Neural progenitor cell (in vitro differentiated cells): ENCODE measurements around the gene ZCRB1.

ENCODE experiments used
- EZH2 ChIP-seq: fragments of 200-600 bp; sonication (generic); IDR thresholded peaks from 2 replicates; pipeline ENCODE4 v1.6.1; 2017; ENCODE audit warnings: antibody characterized with exemption, mild to moderate bottlenecking, moderate library complexity
- TF ChIP-seq, protein P1 (sequence below): fragments of 200-600 bp; sonication (generic); IDR thresholded peaks from 2 replicates; pipeline ENCODE4 v1.5.1; 2017; ENCODE audit warnings: antibody characterized with exemption, mild to moderate bottlenecking

DNA sequence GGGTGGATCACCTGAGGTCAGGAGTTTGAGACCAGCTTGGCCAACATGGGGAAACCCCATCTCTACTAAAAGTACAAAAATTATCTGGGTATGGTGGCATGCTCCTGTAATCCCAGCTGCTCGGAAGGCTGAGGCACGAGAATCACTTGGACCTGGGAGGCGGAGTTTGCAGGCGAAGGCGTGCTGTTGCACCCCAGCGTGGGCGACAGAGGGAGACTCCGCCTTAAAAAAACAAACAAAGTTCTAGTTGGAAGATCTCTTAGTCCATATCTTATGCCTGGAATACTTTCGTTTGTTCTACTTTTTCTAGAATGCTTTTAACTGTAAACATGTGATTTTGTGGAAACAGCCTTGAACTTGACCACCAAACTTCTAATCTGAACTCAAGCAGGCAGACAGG lies 38.8 kb upstream of the ZCRB1 start:
- TF ChIP-seq, protein P1, sequence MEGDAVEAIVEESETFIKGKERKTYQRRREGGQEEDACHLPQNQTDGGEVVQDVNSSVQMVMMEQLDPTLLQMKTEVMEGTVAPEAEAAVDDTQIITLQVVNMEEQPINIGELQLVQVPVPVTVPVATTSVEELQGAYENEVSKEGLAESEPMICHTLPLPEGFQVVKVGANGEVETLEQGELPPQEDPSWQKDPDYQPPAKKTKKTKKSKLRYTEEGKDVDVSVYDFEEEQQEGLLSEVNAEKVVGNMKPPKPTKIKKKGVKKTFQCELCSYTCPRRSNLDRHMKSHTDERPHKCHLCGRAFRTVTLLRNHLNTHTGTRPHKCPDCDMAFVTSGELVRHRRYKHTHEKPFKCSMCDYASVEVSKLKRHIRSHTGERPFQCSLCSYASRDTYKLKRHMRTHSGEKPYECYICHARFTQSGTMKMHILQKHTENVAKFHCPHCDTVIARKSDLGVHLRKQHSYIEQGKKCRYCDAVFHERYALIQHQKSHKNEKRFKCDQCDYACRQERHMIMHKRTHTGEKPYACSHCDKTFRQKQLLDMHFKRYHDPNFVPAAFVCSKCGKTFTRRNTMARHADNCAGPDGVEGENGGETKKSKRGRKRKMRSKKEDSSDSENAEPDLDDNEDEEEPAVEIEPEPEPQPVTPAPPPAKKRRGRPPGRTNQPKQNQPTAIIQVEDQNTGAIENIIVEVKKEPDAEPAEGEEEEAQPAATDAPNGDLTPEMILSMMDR: no peak
- no peak for TF ChIP-seq EZH2
